Gastrocnemius medialis (tissue), 4 donors: ENCODE data around the gene CPS1. TPM values are rescaled to one million over a fixed set of nuclear protein-coding genes. Genes with fewer than 3 reads are reported as not detected.

Experiments
- ATAC-seq, 2 donors: fragments of 150-250 bp; one replicate each; pipeline ENCODE4 v1.9.1; 2016
- DNase-seq, 2 donors: peaks; one replicate each; pipeline ENCODE4 v3.0.0-alpha.2; 2019
- H3K27ac ChIP-seq, 4 donors: fragments of 200-600 bp; sonication (generic); 1 replicate in 1 of 4; 2 replicates in 3 of 4; pipeline ENCODE4 v1.5.1; 2016 to 2018; ENCODE audit warnings: mild to moderate bottlenecking in 2 of 4, moderate library complexity in 1 of 4
- H3K27me3 ChIP-seq, 3 donors: fragments of 200-600 bp; sonication (generic) in 2 of 3; 1 replicate in 1 of 3; 2 replicates in 2 of 3; pipeline versions ENCODE4 v1.5.1 to v1.6.0; 2016 to 2019; ENCODE audit warnings: mild to moderate bottlenecking in 1 of 3, moderate library complexity in 1 of 3
- H3K36me3 ChIP-seq, 2 donors: fragments of 200-600 bp; sonication (generic) in 1 of 2; one replicate each; pipeline ENCODE4 v1.5.1; 2017 to 2018
- H3K4me1 ChIP-seq, 2 donors: fragments of 200-600 bp; sonication (generic) in 1 of 2; one replicate each; pipeline ENCODE4 v1.5.1; 2016 to 2017; ENCODE audit warnings: mild to moderate bottlenecking in 2 of 2
- H3K4me3 ChIP-seq, 4 donors: fragments of 200-600 bp; sonication (generic) in 3 of 4; 1 replicate in 1 of 4; 2 replicates in 3 of 4; pipeline ENCODE4 v1.5.1; 2016 to 2019; ENCODE audit warnings: mild to moderate bottlenecking in 2 of 4
- H3K9me3 ChIP-seq, 3 donors: fragments of 200-600 bp; sonication (generic) in 2 of 3; 1 replicate in 1 of 3; 2 replicates in 2 of 3; pipeline ENCODE4 v1.5.1; 2016 to 2019
- CTCF ChIP-seq, 5 experiments: fragments of 450-650 bp in 3 of 5; fragments of 200-600 bp in 2 of 5; sonication (generic) in 2 of 5; IDR thresholded peaks in 4 of 5; conservative IDR thresholded peaks in 1 of 5; 1 replicate in 4 of 5; 2 replicates in 1 of 5; pipeline ENCODE4 v1.5.1; 2016 to 2019; ENCODE audit warnings: antibody characterized with exemption in 5 of 5, mild to moderate bottlenecking in 3 of 5, moderate library complexity in 3 of 5
- POLR2A ChIP-seq, 2 donors: fragments of 450-650 bp; IDR thresholded peaks; one replicate each; pipeline ENCODE4 v1.6.1; 2017; ENCODE audit warnings: antibody characterized with exemption in 2 of 2, mild to moderate bottlenecking in 2 of 2, moderate library complexity in 2 of 2
- in situ Hi-C, 4 donors: fragments of 200-750 bp; cut with MboI; loops; one replicate each; pipeline versions ENCODE4 v1.15.0 to v1.8.0; 2017; ENCODE audit warnings: low sequenced_read_pairs in 4 of 4
- intact Hi-C: fragments of 100-400 bp; cut with DNase I; formaldehyde crosslinking; loops from one replicate; pipeline ENCODE4 v1.15.1; 2023; ENCODE audit warnings: low total_unique reads
- total RNA-seq, 4 donors: library from RNA; depleted of rRNA; stranded (reverse); fragments of >200 nt; gene quantifications; one replicate each; pipeline versions ENCODE4 v1.1.0 to v1.2.3, GENCODE V29; 2016

The CPS1 gene
- total RNA-seq, 4 donors from 2014 or later: 1.2 to 4.5 (median 2.6) TPM

GRCh38 chr2:210544007-210544590 lies 12.3 kb upstream of the CPS1 start:
- H3K36me3 ChIP-seq: no peaks in the 10 kb centered on the region
- no peaks in the 10 kb centered on the region for H3K9me3 ChIP-seq
- DNase-seq: no peak
- ATAC-seq: no peak
- intact Hi-C loops (no loop called here), in situ Hi-C loops (no loop called here)
- H3K4me3 ChIP-seq: no peak overlapping the region
- TF ChIP-seq POLR2A (IDR thresholded peaks at IDR 0.05): no peak
- no peak for TF ChIP-seq CTCF (IDR thresholded peaks at IDR 0.05 in 4 of 5, conservative IDR thresholded peaks at IDR 0.05 in 1 of 5)
- no peaks in the 10 kb centered on the region for H3K4me1 ChIP-seq
- H3K27me3 ChIP-seq: no peaks in the 10 kb centered on the region
- no peak overlapping the region for H3K27ac ChIP-seq

GRCh38 chr2:210544831-210545230 lies 11.6 kb upstream of the CPS1 start:
- in situ Hi-C loops: no loop called here
- Histone ChIP-seq H3K9me3 (no peaks in the 10 kb centered on the region), H3K4me1 (no peaks in the 10 kb centered on the region), H3K36me3 (no peaks in the 10 kb centered on the region), H3K27ac (no peak overlapping the region), H3K27me3 (no peaks in the 10 kb centered on the region), H3K4me3 (no peak overlapping the region)
- ATAC-seq (no peak), DNase-seq (no peak)
- intact Hi-C loops: no loop called here
- TF ChIP-seq POLR2A (IDR thresholded peaks at IDR 0.05) (no peak), CTCF (IDR thresholded peaks at IDR 0.05 in 4 of 5, conservative IDR thresholded peaks at IDR 0.05 in 1 of 5) (no peak)

DNA sequence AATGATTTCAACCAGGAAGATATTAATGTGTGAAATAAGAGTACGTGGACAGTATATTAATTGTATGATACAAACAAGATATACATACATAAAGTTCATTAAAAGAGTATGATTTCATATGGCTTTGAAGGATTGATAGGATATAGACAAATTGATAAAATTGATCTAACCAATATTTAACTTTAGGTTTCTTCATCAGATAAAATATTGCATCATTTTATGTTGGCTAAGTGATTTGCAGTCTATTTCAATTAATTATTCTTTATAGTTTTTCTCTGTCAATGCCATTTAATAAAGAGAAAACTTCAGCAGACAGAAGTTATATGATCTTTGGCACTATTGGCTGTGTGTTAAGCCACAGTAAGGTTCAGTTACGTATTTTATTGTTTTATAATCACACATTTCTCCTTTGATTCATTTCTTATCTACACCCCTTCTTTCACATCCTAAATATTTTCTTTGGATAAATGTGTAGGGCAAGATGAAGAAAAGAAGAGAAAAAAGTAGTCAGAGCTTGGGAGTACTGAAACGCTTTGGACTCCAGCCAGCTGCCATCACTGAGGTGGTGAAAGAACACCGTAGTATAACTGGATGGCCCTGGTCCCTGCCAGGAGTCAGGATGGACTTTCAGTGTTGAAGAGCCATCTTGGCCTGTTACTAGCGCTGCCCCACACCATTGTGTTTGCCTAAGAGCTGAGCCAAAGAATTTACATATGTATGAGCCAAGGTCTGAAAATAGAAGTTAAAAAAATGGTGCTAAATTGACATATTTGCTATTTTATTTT lies 9.8 kb upstream of the CPS1 start:
- DNase-seq: no peak
- no peak for ATAC-seq
- in situ Hi-C loops: no loop called here

GRCh38 chr2:210548031-210548430 lies 8.4 kb upstream of the CPS1 start:
- in situ Hi-C loops (no loop called here), intact Hi-C loops (no loop called here)
- no peak overlapping the region for H3K27ac ChIP-seq
- H3K4me3 ChIP-seq: no peak overlapping the region
- no peaks in the 10 kb centered on the region for H3K27me3 ChIP-seq
- DNase-seq: no peak
- ATAC-seq: no peak
- no peaks in the 10 kb centered on the region for H3K9me3 ChIP-seq
- H3K36me3 ChIP-seq: no peaks in the 10 kb centered on the region
- H3K4me1 ChIP-seq: no peaks in the 10 kb centered on the region
- TF ChIP-seq CTCF (IDR thresholded peaks at IDR 0.05 in 4 of 5, conservative IDR thresholded peaks at IDR 0.05 in 1 of 5) (no peak), POLR2A (IDR thresholded peaks at IDR 0.05) (no peak)

More for the DNA sequence above, 9.8 kb upstream of the CPS1 start:
- intact Hi-C loops: no loop called here
- H3K9me3 ChIP-seq: no peaks in the 10 kb centered on the region
- H3K36me3 ChIP-seq: no peaks in the 10 kb centered on the region
- no peak overlapping the region for H3K4me3 ChIP-seq
- no peaks in the 10 kb centered on the region for H3K4me1 ChIP-seq
- no peak overlapping the region for H3K27ac ChIP-seq
- H3K27me3 ChIP-seq: no peaks in the 10 kb centered on the region
- no peak for TF ChIP-seq POLR2A (IDR thresholded peaks at IDR 0.05)

- no peaks in the 10 kb centered on the region for H3K9me3 ChIP-seq
- in situ Hi-C loops: no loop called here
- intact Hi-C loops: no loop called here
- H3K27ac ChIP-seq: no peak overlapping the region
- DNase-seq (no peak), ATAC-seq (no peak)
- no peaks in the 10 kb centered on the region for H3K27me3 ChIP-seq
- no peaks in the 10 kb centered on the region for H3K36me3 ChIP-seq
- TF ChIP-seq CTCF (IDR thresholded peaks at IDR 0.05 in 4 of 5, conservative IDR thresholded peaks at IDR 0.05 in 1 of 5) (no peak), POLR2A (IDR thresholded peaks at IDR 0.05) (no peak)
- no peak overlapping the region for H3K4me3 ChIP-seq
- H3K4me1 ChIP-seq: no peaks in the 10 kb centered on the region
Observed at GRCh38 chr2:210548878-210549384, 7.5 kb upstream of the CPS1 start.
